ENCODE measurements around the gene KLF6.

Gene KLF6

DNA sequence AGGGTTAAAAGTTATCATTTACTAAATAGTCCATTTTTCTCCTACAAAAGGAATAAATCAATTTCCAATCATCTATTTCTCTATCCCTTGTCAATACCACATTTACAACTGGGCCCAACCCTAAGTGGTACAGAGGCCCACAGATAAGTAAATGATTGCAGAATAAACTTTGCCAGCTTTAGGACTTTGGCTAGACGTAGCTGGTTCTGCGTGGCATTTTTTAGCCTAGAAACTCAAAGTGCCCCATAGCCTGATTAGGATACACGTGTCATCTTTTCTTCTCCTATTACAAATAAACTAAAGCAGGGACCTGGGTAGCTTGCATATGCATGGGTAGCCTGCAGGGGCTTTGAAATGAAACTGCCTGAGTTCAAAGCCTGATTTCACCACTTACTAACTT is 56.4 kb downstream of the KLF6 start:
- no peak for DNase-seq (ENCODE audit: low read depth)

DNA sequence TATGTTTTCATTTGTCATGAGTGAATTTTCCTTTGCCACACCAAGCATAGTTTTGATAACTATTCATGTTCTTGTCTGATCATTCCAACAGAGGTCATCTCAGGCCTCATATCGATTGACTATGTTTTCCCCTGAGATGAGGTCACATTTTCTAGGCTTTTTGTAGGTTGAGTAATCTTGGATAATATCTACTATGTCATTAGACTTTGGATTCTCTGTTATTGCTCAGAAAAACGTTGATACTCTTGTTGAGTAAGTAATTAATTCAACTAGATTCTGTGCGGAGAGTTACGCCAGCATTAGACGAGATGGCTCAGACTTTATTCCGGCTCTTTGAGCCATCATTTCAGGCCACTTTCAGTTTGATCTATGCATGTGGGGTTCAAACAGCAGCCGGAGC is 57.7 kb downstream of the KLF6 start:
- no peak for DNase-seq (ENCODE audit: low read depth)

Data from activated T-cell treated with anti-CD3 and anti-CD28 coated beads for 1 hour (primary cell).